ENCODE measurements around the gene FBLN7.

DNA sequence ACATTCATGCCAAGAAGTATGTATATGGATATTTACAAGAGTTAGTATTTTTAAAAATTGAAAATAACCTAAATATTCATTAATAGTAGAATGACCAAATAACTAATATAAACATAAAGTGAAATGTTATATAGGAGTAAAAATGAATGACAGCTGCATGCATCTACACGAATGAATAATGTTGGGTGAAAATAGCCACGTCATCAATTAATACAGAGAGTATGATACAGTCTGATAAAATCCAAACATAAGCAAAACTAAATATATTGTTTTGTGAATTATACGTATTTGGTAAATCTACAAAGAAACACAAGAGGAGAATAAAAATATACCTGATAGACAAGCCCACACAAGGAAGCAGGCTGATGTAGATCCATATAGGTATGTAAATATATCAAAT, 92.2 kb downstream of the FBLN7 start:
- TF ChIP-seq EZH2 (IDR thresholded peaks at IDR 0.05; ENCODE audit: borderline replicate concordance) = no peak
- TF ChIP-seq, protein P1, sequence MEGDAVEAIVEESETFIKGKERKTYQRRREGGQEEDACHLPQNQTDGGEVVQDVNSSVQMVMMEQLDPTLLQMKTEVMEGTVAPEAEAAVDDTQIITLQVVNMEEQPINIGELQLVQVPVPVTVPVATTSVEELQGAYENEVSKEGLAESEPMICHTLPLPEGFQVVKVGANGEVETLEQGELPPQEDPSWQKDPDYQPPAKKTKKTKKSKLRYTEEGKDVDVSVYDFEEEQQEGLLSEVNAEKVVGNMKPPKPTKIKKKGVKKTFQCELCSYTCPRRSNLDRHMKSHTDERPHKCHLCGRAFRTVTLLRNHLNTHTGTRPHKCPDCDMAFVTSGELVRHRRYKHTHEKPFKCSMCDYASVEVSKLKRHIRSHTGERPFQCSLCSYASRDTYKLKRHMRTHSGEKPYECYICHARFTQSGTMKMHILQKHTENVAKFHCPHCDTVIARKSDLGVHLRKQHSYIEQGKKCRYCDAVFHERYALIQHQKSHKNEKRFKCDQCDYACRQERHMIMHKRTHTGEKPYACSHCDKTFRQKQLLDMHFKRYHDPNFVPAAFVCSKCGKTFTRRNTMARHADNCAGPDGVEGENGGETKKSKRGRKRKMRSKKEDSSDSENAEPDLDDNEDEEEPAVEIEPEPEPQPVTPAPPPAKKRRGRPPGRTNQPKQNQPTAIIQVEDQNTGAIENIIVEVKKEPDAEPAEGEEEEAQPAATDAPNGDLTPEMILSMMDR (IDR thresholded peaks at IDR 0.05; ENCODE audit: poor library complexity) = no peak
- TF ChIP-seq EZH2phosphoT487 (IDR thresholded peaks at IDR 0.05; ENCODE audit: low read depth, severe bottlenecking, unreplicated experiment) = no peak

Measured in hepatocyte (in vitro differentiated cells).